K562 (cell line): ENCODE data around the gene CTBP2. TPM values are rescaled to one million over a fixed set of nuclear protein-coding genes. Genes with fewer than 3 reads are reported as not detected.

Source experiments
- ATAC-seq: fragments of 200-7000 bp; cut with Tn5 transposase; 3 replicates; pipeline ENCODE4 v1.9.1; 2020; ENCODE audit warnings: moderate library complexity
- BruUV-seq: library from RNA; stranded (reverse); fragments of 400-500 nt; replicated peaks from 2 replicates; lab custom pipeline; 2021; lab: Mats Ljungman, UMichigan
- CTCF ChIA-PET: fragments of 300-600 bp; formaldehyde crosslinking; extraction: SDS; loops from one replicate; lab custom pipeline; 2021; ENCODE audit warnings: low intra/inter-chr PET ratio; lab: Yijun Ruan, JAX
- POLR2A ChIA-PET: fragments of 300-600, 350-650 bp; sonication (Branson Sonifier 250); formaldehyde crosslinking; extraction: SDS; loops from one replicate; lab custom pipeline; 2021; ENCODE audit warnings: antibody characterized with exemption, inconsistent platforms; lab: Yijun Ruan, JAX
- DNase-seq, 4 experiments: peaks; one replicate each; pipeline versions ENCODE4 v3.0.0 to v3.0.0-alpha.2; 2011 to 2018; ENCODE audit warnings: low spot score in 3 of 4, mixed read lengths in 3 of 4; ENCODE audit errors: extremely low read depth in 1 of 4
- FAIRE-seq: peaks from 2 replicates; lab custom pipeline; 2011; peaks lifted over from hg19 to GRCh38; lab: Jason Lieb, UNC
- H2AFZ ChIP-seq: 2 replicates; pipeline ENCODE4 v1.6.0; 2011; ENCODE audit warnings: low read depth, low read length, control low read depth, inconsistent platforms
- H3K27ac ChIP-seq: fragments of 200-600 bp; 3 replicates; pipeline ENCODE4 v1.8.0; 2011; ENCODE audit warnings: low read depth, mild to moderate bottlenecking, control low read depth, inconsistent platforms, low read length, moderate library complexity, mixed read lengths; ENCODE audit errors: extremely low read depth
- H3K27me3 ChIP-seq, 2 experiments: fragments of 300-600 bp in 1 of 2; 2 replicates in 1 of 2; 3 replicates in 1 of 2; pipeline versions ENCODE4 v1.6.0 to v1.8.0; 2011; ENCODE audit warnings: inconsistent platforms in 2 of 2, low read length in 2 of 2, mild to moderate bottlenecking in 1 of 2, mixed read lengths in 1 of 2, moderate library complexity in 1 of 2; ENCODE audit not compliant: control insufficient read depth in 2 of 2, insufficient read depth in 2 of 2
- H3K36me3 ChIP-seq: fragments of 300-600 bp; 3 replicates; pipeline ENCODE4 v1.8.0; 2011; ENCODE audit warnings: mild to moderate bottlenecking, low read length, inconsistent platforms; ENCODE audit not compliant: control insufficient read depth, insufficient read depth
- H3K4me1 ChIP-seq, 2 experiments: fragments of 200-600 bp in 1 of 2; replicated peaks in 1 of 2; 2 replicates in 1 of 2; 3 replicates in 1 of 2; pipeline versions ENCODE4 v1.5.1 to v1.8.0; 2011; ENCODE audit warnings: inconsistent platforms in 2 of 2, low read length in 2 of 2, mild to moderate bottlenecking in 1 of 2, mixed read lengths in 1 of 2, moderate library complexity in 1 of 2; ENCODE audit not compliant: control insufficient read depth in 2 of 2, insufficient read depth in 2 of 2
- H3K4me2 ChIP-seq: 2 replicates; pipeline ENCODE4 v1.6.1; 2011; ENCODE audit warnings: low read length, control low read depth, inconsistent platforms, mixed read lengths; ENCODE audit not compliant: insufficient read depth
- H3K4me3 ChIP-seq: fragments of 200-600 bp; sonication (generic), shearing (Covaris generic); 2 replicates; pipeline ENCODE4 v1.5.1; 2016; ENCODE audit warnings: control low read depth, inconsistent platforms
- H3K79me2 ChIP-seq: fragments of 200-600 bp; 3 replicates; pipeline ENCODE4 v1.8.0; 2011; ENCODE audit warnings: low read length, inconsistent platforms; ENCODE audit not compliant: control insufficient read depth, insufficient read depth
- H3K9ac ChIP-seq, 2 experiments: 2 replicates each; pipeline versions ENCODE4 v1.6.0 to v1.6.1; 2011; ENCODE audit warnings: low read depth in 2 of 2, low read length in 2 of 2, control low read depth in 1 of 2, inconsistent platforms in 1 of 2, mild to moderate bottlenecking in 1 of 2, mixed read lengths in 1 of 2; ENCODE audit not compliant: insufficient read depth in 1 of 2
- H3K9me1 ChIP-seq: one replicate; pipeline ENCODE4 v1.6.0; 2011; ENCODE audit warnings: inconsistent platforms, mild to moderate bottlenecking, low read length, moderate library complexity; ENCODE audit not compliant: control insufficient read depth, insufficient read depth
- H3K9me3 ChIP-seq: replicated peaks from 2 replicates; pipeline ENCODE4 v1.5.1; 2011; ENCODE audit warnings: low read depth, low read length, inconsistent platforms; ENCODE audit not compliant: control insufficient read depth, insufficient read depth
- H4K20me1 ChIP-seq: replicated peaks from 2 replicates; pipeline ENCODE4 v1.6.1; 2011; ENCODE audit warnings: low read length, inconsistent platforms, mixed read lengths; ENCODE audit not compliant: control insufficient read depth, insufficient read depth
- BRD4 ChIP-seq: fragments of 200-600 bp; sonication (generic); IDR thresholded peaks from 2 replicates; pipeline ENCODE4 v1.6.1; 2017; ENCODE audit warnings: inconsistent platforms
- ELF2 ChIP-seq: fragments of 250-450 bp; sonication (Bioruptor Pico); IDR thresholded peaks from 2 replicates; pipeline ENCODE4 v1.5.0; 2021; ENCODE audit warnings: mild to moderate bottlenecking
- NR2F6 ChIP-seq: fragments of 450-650 bp; formaldehyde crosslinking; IDR thresholded peaks from 2 replicates; pipeline ENCODE4 v1.4.0; 2020; ENCODE audit warnings: mild to moderate bottlenecking
- PYGO2 ChIP-seq: fragments of 450-650 bp; IDR thresholded peaks from 2 replicates; pipeline ENCODE4 v1.6.1; 2016; ENCODE audit warnings: mild to moderate bottlenecking, missing genetic modification characterization, moderate library complexity, missing compliant biosample characterization
- RBM34 ChIP-seq: fragments of 200-400 bp; formaldehyde crosslinking; IDR thresholded peaks from 2 replicates; pipeline ENCODE4 v1.6.1; 2018; ENCODE audit warnings: low read length, borderline replicate concordance; ENCODE audit not compliant: insufficient read depth
- SMARCE1 ChIP-seq: fragments of 450-650 bp; IDR thresholded peaks from 2 replicates; pipeline ENCODE4 v1.7.1; 2016; ENCODE audit warnings: mild to moderate bottlenecking
- ZNF174 ChIP-seq: fragments of 250-450 bp; sonication (Bioruptor Pico); IDR thresholded peaks from 2 replicates; pipeline ENCODE4 v1.4.0; 2020; ENCODE audit warnings: mild to moderate bottlenecking
- ZNF76 ChIP-seq: fragments of 250-450 bp; sonication (Bioruptor Pico); IDR thresholded peaks from 2 replicates; pipeline ENCODE4 v1.4.0; 2020; ENCODE audit warnings: mild to moderate bottlenecking, moderate library complexity, borderline replicate concordance
- ZNF764 ChIP-seq: fragments of 250-450 bp; sonication (Bioruptor Pico); IDR thresholded peaks from 2 replicates; pipeline ENCODE4 v1.4.0; 2020; ENCODE audit warnings: low read depth, mild to moderate bottlenecking, moderate library complexity
- ZSCAN29 ChIP-seq: fragments of 450-650 bp; IDR thresholded peaks from 2 replicates; pipeline ENCODE4 v1.6.1; 2017
- WGBS: fragments of 100-300 bp; shearing (Covaris generic); methylation state at CpG from one replicate; pipeline ENCODE4 v1.1.6; 2016; ENCODE audit warnings: low coverage, mixed read lengths; ENCODE audit not compliant: insufficient coverage; ENCODE audit errors: missing lambda C conversion rate; 5-methylcytosine and 5-hydroxymethylcytosine counted together
- in situ Hi-C: fragments of 300-500 bp; cut with MboI; formaldehyde crosslinking; loops from 4 replicates; pipeline ENCODE4 v1.15.0; 2018; ENCODE audit warnings: inconsistent platforms, mixed read lengths
- intact Hi-C: fragments of 100-400 bp; cut with micrococcal nuclease; formaldehyde crosslinking; loops from 2 replicates; pipeline ENCODE4 v1.14.2; 2022
- polyA plus RNA-seq, 8 experiments: library from polyadenylated mRNA; depleted of rRNA in 4 of 8; stranded (reverse) in 5 of 8; unstranded in 3 of 8; fragments of >200 nt; fragmentation: Nextera tagmentation in 2 of 8; fragmentation: Illumina TruSeq in 1 of 8; extraction: Ambion mirVana in 2 of 8; extraction: Trizol in 1 of 8; gene quantifications; 2 replicates each; pipeline versions ENCODE4 v1.2.1 to v1.2.3, GENCODE V29; 2011 to 2014; ENCODE audit warnings: inconsistent platforms in 1 of 8, missing spikeins in 1 of 8
- total RNA-seq, 7 experiments: library from RNA; depleted of rRNA in 6 of 7; stranded (reverse); fragments of >200 nt in 6 of 7; fragmentation: Illumina TruSeq in 2 of 7; extraction: Trizol in 2 of 7; gene quantifications; 2 replicates each; pipeline versions ENCODE4 v1.2.1 to v1.2.3, GENCODE V29; 2011 to 2021; ENCODE audit warnings: low replicate concordance in 1 of 7
- TF ChIP-seq, protein P1 (sequence below): fragments of 250-450 bp; sonication (Bioruptor Pico); IDR thresholded peaks from 2 replicates; pipeline ENCODE4 v1.8.0; 2021; ENCODE audit warnings: moderate library complexity, mild to moderate bottlenecking, inconsistent platforms
- TF ChIP-seq, protein P2 (sequence below): fragments of 150-350 bp; conservative IDR thresholded peaks from 2 replicates; pipeline ENCODE4 v1.6.1; 2014; ENCODE audit warnings: low read length
- TF ChIP-seq, protein P3 (sequence below): fragments of 200-800 bp; sonication (Bioruptor generic); IDR thresholded peaks from 2 replicates; pipeline ENCODE4 v1.6.1; 2016; ENCODE audit warnings: missing genetic modification characterization, missing compliant biosample characterization

CTBP2 gene
- total and polyA plus RNA-seq, 9 of the 15 experiments (the other 6 are each of a cell fraction or from before 2014, with no cell fraction given) = 1.3 to 8.8 (median 5.1) TPM

DNA sequence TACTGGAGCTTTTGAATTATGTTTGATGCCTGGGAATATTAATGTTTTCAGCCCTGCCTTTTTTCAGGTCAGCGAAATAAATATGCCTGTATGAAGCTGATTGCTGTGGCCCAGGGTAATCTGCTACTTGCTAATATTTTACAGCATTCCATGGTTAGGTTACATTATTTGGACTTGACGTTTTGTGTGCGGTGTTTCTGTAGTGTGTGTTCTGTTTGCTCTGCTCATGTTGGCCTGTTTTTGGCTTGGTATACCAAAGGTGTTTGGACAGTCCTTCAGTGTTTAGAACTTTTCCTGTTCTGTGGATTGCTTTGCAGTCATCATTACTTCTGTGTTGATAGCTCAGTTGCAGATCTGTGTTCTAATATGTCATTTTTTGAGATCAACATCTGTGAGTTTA is 206.9 kb downstream of the CTBP2 start:
- Histone ChIP-seq H3K27ac (no peak overlapping the region), H3K36me3 (peaks cover 15% of the 10 kb centered on the region; the same call in 1 of the 3 replicates), H2AFZ (no peak overlapping the region), H3K27me3 (no peaks in the 10 kb centered on the region), H3K4me3 (no peak overlapping the region), H3K4me2 (no peak overlapping the region), H3K4me1 (no peaks in the 10 kb centered on the region), H4K20me1 (0 out of 2 replicates have a peak, but pooled peaks cover 3% of the 10 kb centered on the region), H3K9me3 (no peaks in the 10 kb centered on the region), H3K9me1 (peaks cover 2% of the 10 kb centered on the region), H3K79me2 (peaks cover 33% of the 10 kb centered on the region), H3K9ac (no peak overlapping the region)
- in situ Hi-C loops (no loop called here), intact Hi-C loops (no loop called here)
- no peak for ATAC-seq
- no peak for FAIRE-seq
- no TSS peak for BruUV-seq
- ChIA-PET POLR2A (no interaction called here), CTCF (no interaction called here)
- no CpG with 5 or more reads among the region's 3 CpGs for WGBS
- no peak for DNase-seq
- TF ChIP-seq NR2F6 (no peak), ZNF174 (CRISPR knock-in tag) (no peak), PYGO2 (tag) (no peak), ZNF76 (CRISPR knock-in tag) (no peak), ZSCAN29 (no peak), BRD4 (no peak), ELF2 (CRISPR knock-in tag) (no peak), RBM34 (no peak), SMARCE1 (no peak), ZNF764 (CRISPR knock-in tag) (no peak)
- TF ChIP-seq, protein P1, sequence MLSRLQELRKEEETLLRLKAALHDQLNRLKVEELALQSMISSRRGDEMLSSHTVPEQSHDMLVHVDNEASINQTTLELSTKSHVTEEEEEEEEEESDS (CRISPR knock-in tag) = no peak
- TF ChIP-seq, protein P2, sequence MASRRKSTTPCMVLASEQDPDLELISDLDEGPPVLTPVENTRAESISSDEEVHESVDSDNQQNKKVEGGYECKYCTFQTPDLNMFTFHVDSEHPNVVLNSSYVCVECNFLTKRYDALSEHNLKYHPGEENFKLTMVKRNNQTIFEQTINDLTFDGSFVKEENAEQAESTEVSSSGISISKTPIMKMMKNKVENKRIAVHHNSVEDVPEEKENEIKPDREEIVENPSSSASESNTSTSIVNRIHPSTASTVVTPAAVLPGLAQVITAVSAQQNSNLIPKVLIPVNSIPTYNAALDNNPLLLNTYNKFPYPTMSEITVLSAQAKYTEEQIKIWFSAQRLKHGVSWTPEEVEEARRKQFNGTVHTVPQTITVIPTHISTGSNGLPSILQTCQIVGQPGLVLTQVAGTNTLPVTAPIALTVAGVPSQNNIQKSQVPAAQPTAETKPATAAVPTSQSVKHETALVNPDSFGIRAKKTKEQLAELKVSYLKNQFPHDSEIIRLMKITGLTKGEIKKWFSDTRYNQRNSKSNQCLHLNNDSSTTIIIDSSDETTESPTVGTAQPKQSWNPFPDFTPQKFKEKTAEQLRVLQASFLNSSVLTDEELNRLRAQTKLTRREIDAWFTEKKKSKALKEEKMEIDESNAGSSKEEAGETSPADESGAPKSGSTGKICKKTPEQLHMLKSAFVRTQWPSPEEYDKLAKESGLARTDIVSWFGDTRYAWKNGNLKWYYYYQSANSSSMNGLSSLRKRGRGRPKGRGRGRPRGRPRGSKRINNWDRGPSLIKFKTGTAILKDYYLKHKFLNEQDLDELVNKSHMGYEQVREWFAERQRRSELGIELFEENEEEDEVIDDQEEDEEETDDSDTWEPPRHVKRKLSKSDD = no peak
- TF ChIP-seq, protein P3, sequence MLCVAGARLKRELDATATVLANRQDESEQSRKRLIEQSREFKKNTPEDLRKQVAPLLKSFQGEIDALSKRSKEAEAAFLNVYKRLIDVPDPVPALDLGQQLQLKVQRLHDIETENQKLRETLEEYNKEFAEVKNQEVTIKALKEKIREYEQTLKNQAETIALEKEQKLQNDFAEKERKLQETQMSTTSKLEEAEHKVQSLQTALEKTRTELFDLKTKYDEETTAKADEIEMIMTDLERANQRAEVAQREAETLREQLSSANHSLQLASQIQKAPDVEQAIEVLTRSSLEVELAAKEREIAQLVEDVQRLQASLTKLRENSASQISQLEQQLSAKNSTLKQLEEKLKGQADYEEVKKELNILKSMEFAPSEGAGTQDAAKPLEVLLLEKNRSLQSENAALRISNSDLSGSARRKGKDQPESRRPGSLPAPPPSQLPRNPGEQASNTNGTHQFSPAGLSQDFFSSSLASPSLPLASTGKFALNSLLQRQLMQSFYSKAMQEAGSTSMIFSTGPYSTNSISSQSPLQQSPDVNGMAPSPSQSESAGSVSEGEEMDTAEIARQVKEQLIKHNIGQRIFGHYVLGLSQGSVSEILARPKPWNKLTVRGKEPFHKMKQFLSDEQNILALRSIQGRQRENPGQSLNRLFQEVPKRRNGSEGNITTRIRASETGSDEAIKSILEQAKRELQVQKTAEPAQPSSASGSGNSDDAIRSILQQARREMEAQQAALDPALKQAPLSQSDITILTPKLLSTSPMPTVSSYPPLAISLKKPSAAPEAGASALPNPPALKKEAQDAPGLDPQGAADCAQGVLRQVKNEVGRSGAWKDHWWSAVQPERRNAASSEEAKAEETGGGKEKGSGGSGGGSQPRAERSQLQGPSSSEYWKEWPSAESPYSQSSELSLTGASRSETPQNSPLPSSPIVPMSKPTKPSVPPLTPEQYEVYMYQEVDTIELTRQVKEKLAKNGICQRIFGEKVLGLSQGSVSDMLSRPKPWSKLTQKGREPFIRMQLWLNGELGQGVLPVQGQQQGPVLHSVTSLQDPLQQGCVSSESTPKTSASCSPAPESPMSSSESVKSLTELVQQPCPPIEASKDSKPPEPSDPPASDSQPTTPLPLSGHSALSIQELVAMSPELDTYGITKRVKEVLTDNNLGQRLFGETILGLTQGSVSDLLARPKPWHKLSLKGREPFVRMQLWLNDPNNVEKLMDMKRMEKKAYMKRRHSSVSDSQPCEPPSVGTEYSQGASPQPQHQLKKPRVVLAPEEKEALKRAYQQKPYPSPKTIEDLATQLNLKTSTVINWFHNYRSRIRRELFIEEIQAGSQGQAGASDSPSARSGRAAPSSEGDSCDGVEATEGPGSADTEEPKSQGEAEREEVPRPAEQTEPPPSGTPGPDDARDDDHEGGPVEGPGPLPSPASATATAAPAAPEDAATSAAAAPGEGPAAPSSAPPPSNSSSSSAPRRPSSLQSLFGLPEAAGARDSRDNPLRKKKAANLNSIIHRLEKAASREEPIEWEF (CRISPR knock-in tag) = no peak
